Measurements from ENCODE around the gene GFAP. TPM values are rescaled to one million over a fixed set of nuclear protein-coding genes. Genes with fewer than 3 reads are reported as not detected.

GFAP gene
- polyA plus RNA-seq, 1 of the 3 experiments (the other 2 are of a cell fraction): 0.48 TPM

DNA sequence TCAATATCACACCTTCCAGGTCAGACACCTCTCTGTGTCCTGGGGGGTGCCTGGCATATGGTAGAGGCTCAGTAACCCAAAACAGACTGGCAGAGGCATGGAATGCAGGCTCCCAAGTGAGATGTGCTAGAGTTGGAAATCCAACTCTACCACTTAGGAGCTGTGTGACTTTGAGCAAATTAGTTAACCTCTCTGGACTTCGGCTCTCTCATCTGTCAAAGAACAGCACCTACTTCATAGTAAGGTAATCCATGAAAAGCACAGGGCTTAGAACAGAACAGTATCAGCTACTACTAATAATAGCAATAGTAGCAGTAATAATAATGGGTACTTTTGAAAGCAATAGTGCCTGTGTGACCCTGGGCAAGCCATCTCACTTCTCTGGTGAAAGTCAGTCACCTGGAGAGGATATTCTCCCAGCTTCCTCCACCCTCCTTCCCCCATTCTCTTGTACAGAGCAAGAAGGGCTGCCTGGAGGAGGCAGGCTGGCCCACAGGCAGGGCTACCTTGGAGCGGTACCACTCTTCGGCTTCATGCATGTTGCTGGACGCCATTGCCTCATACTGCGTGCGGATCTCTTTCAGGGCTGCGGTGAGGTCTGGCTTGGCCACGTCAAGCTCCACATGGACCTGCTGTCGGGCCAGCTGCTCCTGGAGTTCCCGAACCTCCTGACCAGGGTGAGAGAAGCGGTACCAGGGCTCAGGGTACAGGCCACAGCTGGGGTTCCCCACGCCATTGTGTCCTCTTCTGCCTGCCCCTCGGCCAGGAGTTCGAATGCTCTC is 2.3 kb downstream of the GFAP start:
- H4K20me1 ChIP-seq (ENCODE audit: insufficient read depth): no peaks in the 10 kb centered on the region
- peak; percentile 18 for DNase-seq
- H3K4me3 ChIP-seq (ENCODE audit: low read depth in 2 of 2, low read length in 1 of 2): no peak overlapping the region
- no peak overlapping the region for H3K9ac ChIP-seq
- H3K27ac ChIP-seq (ENCODE audit: low read depth in 2 of 2, low read length in 1 of 2): no peak overlapping the region
- H3K9me2 ChIP-seq: no peaks in the 10 kb centered on the region
- ChIA-PET CTCF (interaction anchor here (0.6 to 7.3 kb wide), 5 partner anchors 35 to 222 kb away, joined by 3 to 79 read pairs (median 6); partner anchors contain the start of gene ACBD4), POLR2A (interaction anchor here (0.9 kb wide), 1 partner anchor 14 kb away, joined by 3 read pairs; the partner anchor contains the start of gene EFTUD2)
- TF ChIP-seq, protein P1, sequence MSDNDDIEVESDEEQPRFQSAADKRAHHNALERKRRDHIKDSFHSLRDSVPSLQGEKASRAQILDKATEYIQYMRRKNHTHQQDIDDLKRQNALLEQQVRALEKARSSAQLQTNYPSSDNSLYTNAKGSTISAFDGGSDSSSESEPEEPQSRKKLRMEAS (IDR thresholded peaks at IDR 0.05; ENCODE audit: low read depth): no peak
- peaks cover 14 to 29% of the 10 kb centered on the region in 2 experiments; a peak in 3 of 4 replicates for H3K4me1 ChIP-seq (ENCODE audit: control insufficient read depth in 1 of 2, insufficient read depth in 2 of 2, low read depth in 1 of 2, low read length in 1 of 2)
- no peaks in the 10 kb centered on the region for H3K36me3 ChIP-seq (replicated peaks in 1 of 2; ENCODE audit: control insufficient read depth in 1 of 2, insufficient read depth in 2 of 2, low read length in 1 of 2)
- no peaks in the 10 kb centered on the region for H3K79me2 ChIP-seq (ENCODE audit: insufficient read depth)
- no peaks in the 10 kb centered on the region for H3K9me3 ChIP-seq
- H3K27me3 ChIP-seq (ENCODE audit: insufficient read depth): no peaks in the 10 kb centered on the region
- peaks cover 29% of the 10 kb centered on the region for H3F3A ChIP-seq (replicated peaks; ENCODE audit: insufficient read depth)
- H2AFZ ChIP-seq (ENCODE audit: low read depth): no peak overlapping the region
- H3K4me2 ChIP-seq: no peak overlapping the region
- WGBS (ENCODE audit: low lambda C conversion rate): 93% methylated on average over 10 of the region's 14 CpGs

DNA sequence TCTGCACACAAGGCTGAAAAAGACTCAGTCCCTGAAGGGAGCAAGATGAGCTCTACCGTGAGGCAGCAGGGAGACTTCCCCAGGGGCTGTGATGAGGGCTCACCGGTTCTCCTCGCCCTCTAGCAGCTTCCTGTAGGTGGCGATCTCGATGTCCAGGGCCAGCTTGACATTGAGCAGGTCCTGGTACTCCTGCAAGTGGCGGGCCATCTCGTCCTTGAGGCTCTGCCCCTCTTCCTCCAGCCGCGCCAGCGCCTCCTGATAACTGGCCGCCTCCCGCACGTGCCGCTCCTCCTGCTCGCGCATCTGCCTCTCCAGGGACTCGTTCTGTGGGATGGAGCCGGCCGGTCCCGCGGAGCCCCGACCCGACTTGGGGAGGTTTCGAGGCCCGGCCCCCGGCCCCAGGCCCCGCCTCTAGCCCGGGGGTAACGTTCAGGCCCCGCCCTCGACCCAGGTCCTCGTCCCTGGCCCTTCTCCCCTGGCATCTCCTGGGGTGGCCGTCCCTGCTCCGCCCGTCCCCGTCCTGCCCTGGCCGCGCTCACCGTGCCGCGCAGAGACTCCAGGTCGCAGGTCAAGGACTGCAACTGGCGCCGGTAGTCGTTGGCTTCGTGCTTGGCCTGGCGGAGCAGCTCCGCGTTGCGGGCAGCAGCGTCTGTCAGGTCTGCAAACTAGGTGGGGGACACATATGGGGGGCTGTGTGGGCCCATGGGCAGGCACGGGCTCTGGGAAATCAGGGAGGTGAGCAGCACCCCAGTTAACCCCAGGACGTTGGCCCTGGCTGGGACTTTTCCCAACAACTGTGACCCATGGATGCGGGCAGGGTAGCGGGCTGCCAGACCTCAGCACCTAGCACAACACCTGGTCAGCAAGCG is 3.9 kb downstream of the GFAP start:
- ChIA-PET POLR2A (no interaction called here), CTCF (interaction anchor here (0.8 to 7.3 kb wide), 8 partner anchors 9 to 188 kb away, joined by 3 to 79 read pairs (median 4); no protein-coding TSS in a partner anchor)
- Histone ChIP-seq H3K4me2 (no peak overlapping the region), H3K4me1 (ENCODE audit: control insufficient read depth in 1 of 2, insufficient read depth in 2 of 2, low read depth in 1 of 2, low read length in 1 of 2) (peaks cover 6 to 25% of the 10 kb centered on the region in 2 experiments; a peak in 3 of 4 replicates), H3F3A (replicated peaks; ENCODE audit: insufficient read depth) (peaks cover 28% of the 10 kb centered on the region), H3K9me3 (no peaks in the 10 kb centered on the region), H3K27ac (ENCODE audit: low read depth in 2 of 2, low read length in 1 of 2) (peak overlapping the region in 1 of 2 experiments; percentile 93; a peak in 1 of 4 replicates), H4K20me1 (ENCODE audit: insufficient read depth) (no peaks in the 10 kb centered on the region), H3K9ac (no peak overlapping the region), H3K36me3 (replicated peaks in 1 of 2; ENCODE audit: control insufficient read depth in 1 of 2, insufficient read depth in 2 of 2, low read length in 1 of 2) (no peaks in the 10 kb centered on the region), H3K9me2 (no peaks in the 10 kb centered on the region), H2AFZ (ENCODE audit: low read depth) (no peak overlapping the region), H3K4me3 (ENCODE audit: low read depth in 2 of 2, low read length in 1 of 2) (no peak overlapping the region), H3K79me2 (ENCODE audit: insufficient read depth) (no peaks in the 10 kb centered on the region), H3K27me3 (ENCODE audit: insufficient read depth) (no peaks in the 10 kb centered on the region)
- DNase-seq: peak; percentile 77
- TF ChIP-seq MXI1 (IDR thresholded peaks at IDR 0.05; ENCODE audit: low read depth, low read length): no peak
- TF ChIP-seq, protein P2, sequence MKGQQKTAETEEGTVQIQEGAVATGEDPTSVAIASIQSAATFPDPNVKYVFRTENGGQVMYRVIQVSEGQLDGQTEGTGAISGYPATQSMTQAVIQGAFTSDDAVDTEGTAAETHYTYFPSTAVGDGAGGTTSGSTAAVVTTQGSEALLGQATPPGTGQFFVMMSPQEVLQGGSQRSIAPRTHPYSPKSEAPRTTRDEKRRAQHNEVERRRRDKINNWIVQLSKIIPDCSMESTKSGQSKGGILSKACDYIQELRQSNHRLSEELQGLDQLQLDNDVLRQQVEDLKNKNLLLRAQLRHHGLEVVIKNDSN (IDR thresholded peaks at IDR 0.05; ENCODE audit: borderline replicate concordance, low read depth): no peak
- TF ChIP-seq GATA2 (CRISPR knock-in tag; IDR thresholded peaks at IDR 0.05): no peak
- TF ChIP-seq, protein P3, sequence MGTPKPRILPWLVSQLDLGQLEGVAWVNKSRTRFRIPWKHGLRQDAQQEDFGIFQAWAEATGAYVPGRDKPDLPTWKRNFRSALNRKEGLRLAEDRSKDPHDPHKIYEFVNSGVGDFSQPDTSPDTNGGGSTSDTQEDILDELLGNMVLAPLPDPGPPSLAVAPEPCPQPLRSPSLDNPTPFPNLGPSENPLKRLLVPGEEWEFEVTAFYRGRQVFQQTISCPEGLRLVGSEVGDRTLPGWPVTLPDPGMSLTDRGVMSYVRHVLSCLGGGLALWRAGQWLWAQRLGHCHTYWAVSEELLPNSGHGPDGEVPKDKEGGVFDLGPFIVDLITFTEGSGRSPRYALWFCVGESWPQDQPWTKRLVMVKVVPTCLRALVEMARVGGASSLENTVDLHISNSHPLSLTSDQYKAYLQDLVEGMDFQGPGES (IDR thresholded peaks at IDR 0.05; ENCODE audit: low read depth, low read length): no peak
- TF ChIP-seq RAD21 (IDR thresholded peaks at IDR 0.05; ENCODE audit: low read length): 0 out of 2 replicates have a peak, but pooled peaks have one; percentile 30
- no peak for TF ChIP-seq RCOR1 (IDR thresholded peaks at IDR 0.05; ENCODE audit: low read length)
- no peak for TF ChIP-seq TEAD4 (IDR thresholded peaks at IDR 0.05; ENCODE audit: borderline replicate concordance, insufficient read depth)
- TF ChIP-seq, protein P4, sequence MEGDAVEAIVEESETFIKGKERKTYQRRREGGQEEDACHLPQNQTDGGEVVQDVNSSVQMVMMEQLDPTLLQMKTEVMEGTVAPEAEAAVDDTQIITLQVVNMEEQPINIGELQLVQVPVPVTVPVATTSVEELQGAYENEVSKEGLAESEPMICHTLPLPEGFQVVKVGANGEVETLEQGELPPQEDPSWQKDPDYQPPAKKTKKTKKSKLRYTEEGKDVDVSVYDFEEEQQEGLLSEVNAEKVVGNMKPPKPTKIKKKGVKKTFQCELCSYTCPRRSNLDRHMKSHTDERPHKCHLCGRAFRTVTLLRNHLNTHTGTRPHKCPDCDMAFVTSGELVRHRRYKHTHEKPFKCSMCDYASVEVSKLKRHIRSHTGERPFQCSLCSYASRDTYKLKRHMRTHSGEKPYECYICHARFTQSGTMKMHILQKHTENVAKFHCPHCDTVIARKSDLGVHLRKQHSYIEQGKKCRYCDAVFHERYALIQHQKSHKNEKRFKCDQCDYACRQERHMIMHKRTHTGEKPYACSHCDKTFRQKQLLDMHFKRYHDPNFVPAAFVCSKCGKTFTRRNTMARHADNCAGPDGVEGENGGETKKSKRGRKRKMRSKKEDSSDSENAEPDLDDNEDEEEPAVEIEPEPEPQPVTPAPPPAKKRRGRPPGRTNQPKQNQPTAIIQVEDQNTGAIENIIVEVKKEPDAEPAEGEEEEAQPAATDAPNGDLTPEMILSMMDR (IDR thresholded peaks at IDR 0.05): peak; percentile 50
- no peak for TF ChIP-seq MEF2A (IDR thresholded peaks at IDR 0.05; ENCODE audit: borderline replicate concordance, low read depth)
- TF ChIP-seq YY1 (IDR thresholded peaks at IDR 0.05; ENCODE audit: low read depth): no peak
- TF ChIP-seq, protein P5, sequence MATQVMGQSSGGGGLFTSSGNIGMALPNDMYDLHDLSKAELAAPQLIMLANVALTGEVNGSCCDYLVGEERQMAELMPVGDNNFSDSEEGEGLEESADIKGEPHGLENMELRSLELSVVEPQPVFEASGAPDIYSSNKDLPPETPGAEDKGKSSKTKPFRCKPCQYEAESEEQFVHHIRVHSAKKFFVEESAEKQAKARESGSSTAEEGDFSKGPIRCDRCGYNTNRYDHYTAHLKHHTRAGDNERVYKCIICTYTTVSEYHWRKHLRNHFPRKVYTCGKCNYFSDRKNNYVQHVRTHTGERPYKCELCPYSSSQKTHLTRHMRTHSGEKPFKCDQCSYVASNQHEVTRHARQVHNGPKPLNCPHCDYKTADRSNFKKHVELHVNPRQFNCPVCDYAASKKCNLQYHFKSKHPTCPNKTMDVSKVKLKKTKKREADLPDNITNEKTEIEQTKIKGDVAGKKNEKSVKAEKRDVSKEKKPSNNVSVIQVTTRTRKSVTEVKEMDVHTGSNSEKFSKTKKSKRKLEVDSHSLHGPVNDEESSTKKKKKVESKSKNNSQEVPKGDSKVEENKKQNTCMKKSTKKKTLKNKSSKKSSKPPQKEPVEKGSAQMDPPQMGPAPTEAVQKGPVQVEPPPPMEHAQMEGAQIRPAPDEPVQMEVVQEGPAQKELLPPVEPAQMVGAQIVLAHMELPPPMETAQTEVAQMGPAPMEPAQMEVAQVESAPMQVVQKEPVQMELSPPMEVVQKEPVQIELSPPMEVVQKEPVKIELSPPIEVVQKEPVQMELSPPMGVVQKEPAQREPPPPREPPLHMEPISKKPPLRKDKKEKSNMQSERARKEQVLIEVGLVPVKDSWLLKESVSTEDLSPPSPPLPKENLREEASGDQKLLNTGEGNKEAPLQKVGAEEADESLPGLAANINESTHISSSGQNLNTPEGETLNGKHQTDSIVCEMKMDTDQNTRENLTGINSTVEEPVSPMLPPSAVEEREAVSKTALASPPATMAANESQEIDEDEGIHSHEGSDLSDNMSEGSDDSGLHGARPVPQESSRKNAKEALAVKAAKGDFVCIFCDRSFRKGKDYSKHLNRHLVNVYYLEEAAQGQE (IDR thresholded peaks at IDR 0.05; ENCODE audit: low read depth, low read length): no peak
- 83% methylated on average over 50 of the region's 56 CpGs for WGBS (ENCODE audit: low lambda C conversion rate)

Measured in SK-N-SH (cell line).